Skeletal muscle satellite cell (primary cell): ENCODE results near the gene FOXP2. TPM values are rescaled to one million over a fixed set of nuclear protein-coding genes. Genes with fewer than 3 reads are reported as not detected.
"Not testable (repeated sequence)": the region's sequence is repeated elsewhere in the genome, so short reads cannot be mapped to it uniquely, and the experiment has no call there.

Source experiments
- H3K27me3 ChIP-seq: 2 replicates; pipeline ENCODE4 v1.7.0; 2013; ENCODE audit warnings: low read length; ENCODE audit not compliant: control insufficient read depth, insufficient read depth
- H3K36me3 ChIP-seq: 2 replicates; pipeline ENCODE4 v1.7.0; 2013; ENCODE audit warnings: mild to moderate bottlenecking, control low read depth, low read length; ENCODE audit not compliant: insufficient read depth
- H3K4me1 ChIP-seq: 2 replicates; pipeline ENCODE4 v1.7.0; 2013; ENCODE audit warnings: low read length; ENCODE audit not compliant: control insufficient read depth, insufficient read depth
- H3K4me2 ChIP-seq: 2 replicates; pipeline ENCODE4 v1.7.0; 2013; ENCODE audit warnings: mild to moderate bottlenecking, low read length
- H3K4me3 ChIP-seq: 2 replicates; pipeline ENCODE4 v1.7.0; 2013; ENCODE audit warnings: low read length
- H3K9ac ChIP-seq: 2 replicates; pipeline ENCODE4 v1.7.0; 2013; ENCODE audit warnings: mild to moderate bottlenecking, low read depth, low read length, moderate library complexity
- H3K9me3 ChIP-seq: replicated peaks from 2 replicates; pipeline ENCODE4 v1.7.0; 2013; ENCODE audit warnings: mild to moderate bottlenecking, control low read depth, low read length
- total RNA-seq: library from RNA; depleted of rRNA; stranded (reverse); fragments of >200 nt; gene quantifications from 2 replicates; pipeline ENCODE4 v1.2.3, GENCODE V29; 2012; rRNA removed

FOXP2 gene
- 0.66 and 1.5 TPM in 2 replicates for total RNA-seq

DNA sequence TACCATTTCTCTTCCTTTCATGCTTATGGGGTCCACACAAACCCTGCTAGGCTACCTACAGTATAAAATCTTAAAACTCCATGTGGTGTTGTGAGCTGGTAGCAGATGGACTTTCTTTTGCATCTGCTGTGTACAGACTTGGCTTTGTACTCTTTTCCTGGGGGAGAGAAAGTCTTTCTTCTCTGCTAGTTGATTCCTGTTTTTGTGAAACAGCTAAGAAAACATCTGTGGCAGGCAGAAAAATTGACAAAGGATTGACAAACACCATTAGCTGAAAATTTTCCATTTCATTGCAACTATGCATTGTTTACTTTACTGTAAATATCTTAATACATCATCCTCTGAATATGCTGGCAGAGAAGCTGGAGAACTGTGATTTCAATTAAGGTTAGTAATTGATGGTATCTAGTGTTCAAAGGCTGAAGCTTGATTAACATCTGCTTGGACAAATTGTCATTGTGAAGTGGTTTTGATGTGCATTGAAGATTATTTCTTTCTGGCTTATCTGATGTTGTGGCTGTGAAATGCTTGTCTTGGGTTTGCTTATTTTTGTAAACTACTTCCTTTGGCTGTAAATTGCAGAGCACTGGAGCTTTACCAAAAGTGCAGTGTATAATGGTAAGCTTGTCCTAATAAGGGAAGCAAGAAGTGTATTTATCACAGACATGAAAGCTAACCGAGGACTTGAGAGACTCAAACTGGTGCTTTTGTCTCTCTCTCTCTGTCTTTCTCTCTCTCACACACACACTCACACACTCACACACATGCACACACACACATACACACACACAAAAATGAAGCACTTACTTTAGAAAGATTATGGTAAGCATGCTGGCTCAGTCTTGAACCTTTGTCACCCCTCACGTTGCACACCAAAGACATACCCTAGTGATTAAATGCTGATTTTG lies at the start of gene FOXP2:
FOXP2 (plus strand) TSS at position 660 of the 908 bp plus-strand sequence. CDS start 11,697 bp downstream, outside the sequence.
- Histone ChIP-seq H3K36me3 (no peaks in the 10 kb centered on the region), H3K9me3 (no peaks in the 10 kb centered on the region), H3K27me3 (no peaks in the 10 kb centered on the region), H3K4me3 (peak within 1 kb of the TSS; percentile 67), H3K4me2 (peak within 1 kb of the TSS; percentile 86), H3K4me1 (peaks cover 25% of the 10 kb centered on the region), H3K9ac (peak within 1 kb of the TSS; percentile 47)

DNA sequence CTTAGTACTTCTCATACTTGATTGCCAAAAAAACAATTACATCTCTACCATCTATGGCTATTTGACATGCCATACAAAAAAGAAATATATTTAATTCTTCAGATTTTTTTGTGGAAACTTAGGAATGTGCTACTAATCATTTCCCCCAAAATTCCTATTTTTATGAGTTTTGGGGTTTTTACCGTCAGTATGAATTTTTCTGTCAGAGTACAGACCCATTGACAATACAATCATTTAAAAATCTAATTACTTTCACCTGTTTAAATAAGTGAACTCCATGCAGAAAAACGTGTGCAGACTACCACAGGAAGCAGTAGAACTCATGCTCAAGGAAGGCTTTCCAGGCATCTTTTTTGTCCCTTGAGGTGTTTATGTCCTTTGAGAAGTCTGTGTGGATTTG lies 48.8 kb upstream of the FOXP2 start:
- H3K4me1 ChIP-seq, result no peaks in the 10 kb centered on the region
- H3K36me3 ChIP-seq, result no peaks in the 10 kb centered on the region
- H3K27me3 ChIP-seq, result no peaks in the 10 kb centered on the region
- no peak overlapping the region for H3K4me2 ChIP-seq
- H3K9me3 ChIP-seq, result no peaks in the 10 kb centered on the region
- no peak overlapping the region for H3K4me3 ChIP-seq
- no peak overlapping the region for H3K9ac ChIP-seq

DNA sequence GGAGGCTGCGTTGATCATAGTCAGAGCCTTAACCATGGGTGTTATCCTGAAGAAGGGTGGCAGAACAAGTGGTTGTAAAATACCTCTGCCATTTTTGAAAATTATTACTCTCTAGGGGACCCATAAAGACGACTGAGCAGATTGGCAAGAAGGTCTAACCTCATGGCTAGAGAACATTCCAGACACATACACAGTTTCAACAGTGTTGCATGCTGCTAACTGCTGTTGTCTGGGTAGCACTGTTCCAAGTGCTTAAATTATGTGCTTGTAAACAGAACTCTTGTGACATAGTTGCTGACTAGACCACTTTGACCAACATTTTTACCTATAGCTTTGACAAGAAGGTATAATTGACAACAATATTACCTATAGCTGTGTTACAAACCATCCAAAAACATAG lies 46.1 kb upstream of the FOXP2 start:
- Histone ChIP-seq H3K9me3 (no peaks in the 10 kb centered on the region), H3K4me3 (no peak overlapping the region), H3K36me3 (no peaks in the 10 kb centered on the region), H3K4me2 (no peak overlapping the region), H3K27me3 (no peaks in the 10 kb centered on the region), H3K9ac (no peak overlapping the region), H3K4me1 (no peaks in the 10 kb centered on the region)

DNA sequence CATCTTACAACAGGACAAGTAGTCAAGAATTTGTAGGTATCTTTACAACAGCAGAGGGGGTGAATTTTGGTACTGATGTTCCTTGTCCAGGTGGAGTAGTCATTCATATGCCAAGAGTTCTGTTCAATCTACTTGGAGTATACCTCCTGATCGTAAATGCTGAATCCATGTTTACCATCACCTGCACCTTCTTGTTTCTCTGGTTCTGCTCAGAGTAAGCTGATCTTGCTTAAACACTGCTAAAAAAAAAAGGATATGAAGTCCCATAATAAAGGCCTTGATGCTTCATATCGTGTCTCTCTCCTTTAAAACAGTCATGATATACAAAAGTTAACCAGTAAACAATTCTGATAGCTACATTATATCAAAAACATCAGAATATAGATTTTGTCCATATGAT lies 45.3 kb upstream of the FOXP2 start:
- no peak overlapping the region for H3K4me3 ChIP-seq
- H3K27me3 ChIP-seq, result no peaks in the 10 kb centered on the region
- H3K4me1 ChIP-seq, result no peaks in the 10 kb centered on the region
- no peaks in the 10 kb centered on the region for H3K9me3 ChIP-seq
- H3K9ac ChIP-seq, result no peak overlapping the region
- no peak overlapping the region for H3K4me2 ChIP-seq
- H3K36me3 ChIP-seq, result no peaks in the 10 kb centered on the region

DNA sequence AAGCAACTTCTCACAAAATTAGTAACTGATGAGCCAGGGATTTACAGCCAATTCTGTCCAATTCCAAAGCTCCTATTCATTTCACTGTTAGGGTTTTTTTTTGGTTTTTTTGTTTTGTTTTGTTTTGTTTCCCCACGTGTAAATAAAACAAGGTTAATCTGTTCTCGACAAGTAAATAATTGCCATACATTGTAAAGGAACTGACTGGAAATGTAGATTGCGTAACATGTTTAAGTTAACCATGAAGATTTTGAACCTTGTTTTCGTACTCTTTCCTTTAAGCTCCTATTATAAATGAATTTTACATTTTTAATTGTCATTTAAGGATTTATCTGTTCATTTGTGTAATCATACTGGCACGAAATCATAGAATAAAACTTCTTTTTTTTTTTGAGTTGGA lies 42.0 kb upstream of the FOXP2 start:
- H3K4me1 ChIP-seq, result no peaks in the 10 kb centered on the region
- H3K27me3 ChIP-seq, result no peaks in the 10 kb centered on the region
- no peak overlapping the region for H3K9ac ChIP-seq
- no peaks in the 10 kb centered on the region for H3K36me3 ChIP-seq
- no peak overlapping the region for H3K4me3 ChIP-seq
- H3K9me3 ChIP-seq, result no peaks in the 10 kb centered on the region
- no peak overlapping the region for H3K4me2 ChIP-seq

DNA sequence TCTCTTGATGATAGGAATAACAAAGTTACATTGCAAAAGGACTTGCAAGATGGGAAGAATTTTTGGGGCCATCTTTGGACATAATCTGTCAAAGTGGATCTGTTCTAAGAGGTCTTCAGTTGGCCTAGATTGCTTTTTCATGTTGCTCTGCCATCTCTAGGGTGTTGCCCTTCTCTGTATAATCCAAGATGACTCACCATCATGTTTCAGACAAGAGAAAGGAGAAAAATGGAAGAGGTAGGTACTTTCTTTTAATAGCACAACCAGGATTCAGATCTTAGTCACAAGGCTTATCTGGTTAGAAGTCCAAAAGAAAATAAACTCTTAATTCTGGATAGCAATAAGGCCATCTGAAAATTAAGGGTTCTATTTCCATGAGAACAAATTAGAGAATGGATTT lies 38.7 kb upstream of the FOXP2 start:
- H3K4me2 ChIP-seq, result no peak overlapping the region
- no peaks in the 10 kb centered on the region for H3K4me1 ChIP-seq
- no peaks in the 10 kb centered on the region for H3K27me3 ChIP-seq
- H3K9me3 ChIP-seq, result no peaks in the 10 kb centered on the region
- no peak overlapping the region for H3K4me3 ChIP-seq
- H3K9ac ChIP-seq, result no peak overlapping the region
- no peaks in the 10 kb centered on the region for H3K36me3 ChIP-seq

DNA sequence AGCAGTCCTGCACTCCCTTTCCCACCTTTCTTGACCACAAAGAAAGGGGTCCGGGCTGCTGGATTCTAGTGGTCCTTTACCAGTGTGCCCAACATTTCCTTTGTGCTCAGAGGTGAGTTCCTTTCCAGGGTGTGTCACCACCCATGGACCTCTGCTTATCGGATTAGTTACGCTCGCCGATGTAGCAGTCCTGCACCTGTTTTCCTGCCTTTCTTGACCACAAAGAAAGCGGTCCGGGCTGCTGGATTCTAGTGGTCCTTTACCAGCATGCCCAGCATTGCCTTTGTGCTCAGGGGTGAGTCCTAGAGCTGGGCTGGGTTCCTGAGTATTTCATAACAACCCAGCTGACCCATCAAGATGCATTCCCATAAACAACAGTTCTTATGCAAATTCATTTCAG lies 30.7 kb upstream of the FOXP2 start:
- not testable (repeated sequence) for H3K27me3 ChIP-seq, H3K36me3 ChIP-seq, H3K4me1 ChIP-seq, H3K4me3 ChIP-seq, H3K9ac ChIP-seq, H3K9me3 ChIP-seq, H3K4me2 ChIP-seq

DNA sequence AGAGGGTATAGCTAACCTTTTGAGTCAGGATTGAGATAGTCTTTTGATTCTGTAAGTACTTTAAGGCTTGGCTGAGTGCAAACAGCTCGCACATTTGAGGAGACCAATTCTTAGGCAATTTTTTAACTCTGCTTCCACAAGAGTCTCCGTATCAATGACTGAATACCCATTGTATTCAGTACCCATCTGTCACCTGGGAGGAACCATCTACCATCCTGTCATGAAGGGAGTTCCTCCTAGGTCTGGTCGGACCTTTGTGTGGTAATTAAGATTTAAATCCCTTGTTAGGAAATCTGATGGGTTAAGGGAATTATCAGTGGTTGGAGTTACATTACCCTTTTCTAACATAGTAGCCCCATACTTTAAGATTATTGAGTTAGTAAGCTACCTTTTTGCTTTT lies 30.3 kb upstream of the FOXP2 start:
- not testable (repeated sequence) for H3K4me2 ChIP-seq, H3K4me3 ChIP-seq, H3K27me3 ChIP-seq, H3K36me3 ChIP-seq, H3K4me1 ChIP-seq, H3K9ac ChIP-seq, H3K9me3 ChIP-seq

DNA sequence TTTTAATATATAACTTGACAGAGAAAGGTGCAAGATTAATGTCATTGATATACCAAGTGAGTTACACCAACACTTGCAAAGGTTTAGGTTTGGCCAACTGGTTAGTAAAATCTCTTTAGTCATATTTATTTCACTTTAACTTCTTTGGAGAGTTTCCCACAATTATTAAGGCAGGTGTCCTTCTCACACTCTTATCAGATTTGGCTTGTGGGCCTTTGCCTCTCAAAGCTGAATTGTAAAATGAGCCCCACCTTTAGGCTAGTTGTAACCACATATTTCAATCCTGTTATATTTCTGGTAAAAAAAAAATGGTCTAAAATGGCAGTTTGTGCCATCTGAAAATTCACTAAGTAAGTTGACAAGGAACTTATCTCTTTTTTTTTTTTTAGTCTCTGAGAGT lies 26.6 kb upstream of the FOXP2 start:
- no peak overlapping the region for H3K9ac ChIP-seq
- H3K4me2 ChIP-seq, result no peak overlapping the region
- H3K9me3 ChIP-seq, result no peaks in the 10 kb centered on the region
- no peaks in the 10 kb centered on the region for H3K4me1 ChIP-seq
- H3K27me3 ChIP-seq, result no peaks in the 10 kb centered on the region
- H3K36me3 ChIP-seq, result no peaks in the 10 kb centered on the region
- H3K4me3 ChIP-seq, result no peak overlapping the region

DNA sequence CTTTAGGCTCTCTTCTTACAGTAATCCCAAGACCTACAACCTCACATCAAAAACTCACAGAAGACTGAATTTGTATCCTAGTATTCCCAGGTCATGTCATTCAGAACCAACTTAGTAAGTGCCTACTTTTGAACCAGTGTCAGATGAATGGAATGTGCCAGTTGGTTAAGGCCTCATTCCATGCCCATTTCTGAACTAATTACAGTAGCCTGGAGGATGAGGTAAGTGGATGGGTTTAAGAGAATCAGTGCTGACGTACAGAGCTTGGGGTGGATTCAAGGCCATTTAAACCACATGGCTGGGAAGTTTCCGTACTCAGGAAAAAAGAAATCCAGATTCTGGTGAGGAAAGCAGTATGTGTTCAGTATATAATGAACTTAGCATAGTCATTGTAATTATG lies 21.9 kb upstream of the FOXP2 start:
- H3K36me3 ChIP-seq, result no peaks in the 10 kb centered on the region
- no peak overlapping the region for H3K4me3 ChIP-seq
- no peaks in the 10 kb centered on the region for H3K27me3 ChIP-seq
- H3K4me2 ChIP-seq, result no peak overlapping the region
- no peaks in the 10 kb centered on the region for H3K4me1 ChIP-seq
- H3K9me3 ChIP-seq, result no peaks in the 10 kb centered on the region
- H3K9ac ChIP-seq, result no peak overlapping the region

DNA sequence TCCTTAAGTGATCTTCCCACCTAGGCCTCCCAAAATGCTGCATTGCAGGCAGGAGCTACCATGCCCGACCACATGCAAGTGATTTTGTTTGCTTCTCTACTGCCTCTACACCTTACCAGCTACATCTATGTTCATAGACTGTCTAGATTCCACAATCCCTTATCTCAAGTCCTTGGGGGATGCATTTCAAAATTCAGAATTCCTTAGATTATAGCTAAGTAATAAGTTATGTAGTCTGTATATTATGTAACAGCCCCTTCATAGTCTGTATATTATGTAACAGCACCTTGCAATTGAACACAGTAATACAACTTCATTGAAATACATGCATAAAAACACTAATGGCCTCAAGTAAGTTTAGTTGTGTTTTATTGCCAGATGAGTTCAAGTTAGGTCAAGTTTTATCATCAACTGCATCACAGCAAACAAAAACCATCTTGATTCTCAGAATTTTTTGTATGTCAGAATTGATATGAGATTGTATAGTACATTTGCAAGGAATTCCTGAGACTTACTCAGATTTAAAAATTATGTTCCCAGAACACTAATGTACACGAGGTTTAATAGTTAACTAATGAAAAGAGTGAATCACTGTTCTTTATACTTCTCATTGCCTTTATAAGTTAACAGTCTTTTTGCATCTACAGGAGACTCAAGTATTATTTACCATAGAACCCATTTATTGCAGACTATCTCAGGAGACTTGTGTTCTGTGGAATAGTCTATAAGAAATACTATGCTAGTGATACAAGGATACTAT lies 11.6 kb upstream of the FOXP2 start:
- no peak overlapping the region for H3K9ac ChIP-seq
- no peaks in the 10 kb centered on the region for H3K36me3 ChIP-seq
- H3K4me3 ChIP-seq, result no peak overlapping the region
- H3K4me1 ChIP-seq, result no peaks in the 10 kb centered on the region
- no peak overlapping the region for H3K4me2 ChIP-seq
- H3K27me3 ChIP-seq, result no peaks in the 10 kb centered on the region
- no peaks in the 10 kb centered on the region for H3K9me3 ChIP-seq
